Natural killer cell (primary cell): ENCODE results near the gene SLC44A1. TPM values are rescaled to one million over a fixed set of nuclear protein-coding genes. Genes with fewer than 3 reads are reported as not detected.

Experiments used
- ATAC-seq, 3 donors: fragments of 150-1000 bp in 2 of 3; fragments of 200-7000 bp in 1 of 3; cut with Tn5 transposase; 1 replicate in 1 of 3; 2 replicates in 2 of 3; pipeline ENCODE4 v1.10.0; 2021; ENCODE audit warnings: mild to moderate bottlenecking in 2 of 3, moderate library complexity in 2 of 3
- DNase-seq, 2 donors: peaks; one replicate each; pipeline versions ENCODE4 v3.0.0 to v3.0.0-alpha.2; 2013 to 2021; ENCODE audit warnings: mixed read lengths in 1 of 2
- H3K27ac ChIP-seq: one replicate; pipeline ENCODE4 v1.5.1; 2013; ENCODE audit warnings: mild to moderate bottlenecking, low read length
- H3K27me3 ChIP-seq: one replicate; pipeline ENCODE4 v1.6.1; 2013; ENCODE audit warnings: low read length; ENCODE audit not compliant: control insufficient read depth, insufficient read depth
- H3K36me3 ChIP-seq: one replicate; pipeline ENCODE4 v1.6.1; 2013; ENCODE audit warnings: low read length; ENCODE audit not compliant: control insufficient read depth, insufficient read depth
- H3K4me1 ChIP-seq: one replicate; pipeline ENCODE4 v1.6.1; 2013; ENCODE audit warnings: low read length; ENCODE audit not compliant: control insufficient read depth, insufficient read depth
- H3K4me3 ChIP-seq: one replicate; pipeline ENCODE4 v1.5.1; 2013; ENCODE audit warnings: low read length
- H3K9me3 ChIP-seq: one replicate; pipeline ENCODE4 v1.6.1; 2013; ENCODE audit warnings: low read length; ENCODE audit not compliant: control insufficient read depth, insufficient read depth
- H3K27ac Mint-ChIP-seq, 2 donors: one replicate each; pipeline ENCODE4 v1.8.0; 2022; ENCODE audit warnings: mild to moderate bottlenecking in 2 of 2, mixed read lengths in 2 of 2, moderate library complexity in 1 of 2
- H3K27me3 Mint-ChIP-seq, 2 donors: one replicate each; pipeline ENCODE4 v1.8.0; 2022; ENCODE audit warnings: low read depth in 2 of 2, mixed read lengths in 2 of 2
- H3K36me3 Mint-ChIP-seq: one replicate; pipeline ENCODE4 v1.8.0; 2022; ENCODE audit warnings: mixed read lengths
- H3K4me1 Mint-ChIP-seq, 2 donors: one replicate each; pipeline ENCODE4 v1.8.0; 2022; ENCODE audit warnings: mixed read lengths in 2 of 2
- H3K4me3 Mint-ChIP-seq: one replicate; pipeline ENCODE4 v1.8.0; 2022; ENCODE audit warnings: mild to moderate bottlenecking, moderate library complexity, mixed read lengths
- H3K9me3 Mint-ChIP-seq, 2 donors: one replicate each; pipeline ENCODE4 v1.8.0; 2022; ENCODE audit warnings: mixed read lengths in 2 of 2
- CTCF ChIP-seq: fragments of 200-600 bp; IDR thresholded peaks from one replicate; pipeline ENCODE4 v1.8.0; 2022; ENCODE audit warnings: antibody characterized with exemption
- WGBS: methylation state at CpG from one replicate; pipeline ENCODE4 v1.1.7; 2013; ENCODE audit warnings: missing lambda C conversion rate; ENCODE audit not compliant: insufficient coverage; 5-methylcytosine and 5-hydroxymethylcytosine counted together
- intact Hi-C: fragments of 100-400 bp; cut with micrococcal nuclease; formaldehyde crosslinking; loops from one replicate; pipeline ENCODE4 v1.14.2; 2022
- total RNA-seq, 4 donors: library from RNA; stranded (reverse); fragments of 120-200 nt in 1 of 4; gene quantifications; one replicate each; pipeline versions ENCODE4 v1.2.3 to v1.2.4, GENCODE V29; 2013 to 2022

Gene SLC44A1
- total RNA-seq, 3 donors from 2014 or later (not counting 1 experiment from before 2014, with no cell fraction given), result 7.1 to 8.3 (median 7.9) TPM

- no peaks in the 10 kb centered on the region for H3K36me3 ChIP-seq
- DNase-seq, result peak; percentile 33 to 77
- Mint-ChIP-seq H3K27me3 (peaks cover 8 to 22% of the 10 kb centered on the region in 2 donors), H3K4me3 (peak overlapping the region; percentile 95), H3K9me3 (no peaks in the 10 kb centered on the region), H3K27ac (peak overlapping the region; percentile 56 to 95), H3K4me1 (peaks cover 29 to 36% of the 10 kb centered on the region in 2 donors), H3K36me3 (no peaks in the 10 kb centered on the region)
- H3K4me1 ChIP-seq, result peaks cover 12% of the 10 kb centered on the region
- H3K27me3 ChIP-seq, result peaks cover 6% of the 10 kb centered on the region
- TF ChIP-seq CTCF, result no peak
- peak; percentile 7 to 24 (median 22) for ATAC-seq
- under 1% methylated on average over 54 of the region's 57 CpGs for WGBS
- no peaks in the 10 kb centered on the region for H3K9me3 ChIP-seq
- intact Hi-C loops, result loop anchor here (2.0 to 10.0 kb wide), 2 partner anchors 254 to 1150 kb away; partner anchors contain the start of gene SMC2
- peak overlapping the region; percentile 70 for H3K4me3 ChIP-seq
- H3K27ac ChIP-seq, result peak overlapping the region; percentile 53
Observed at GRCh38 chr9:105245029-105245890, 809 bp downstream of the SLC44A1 start.

- Mint-ChIP-seq H3K4me3 (peak overlapping the region; percentile 95), H3K27me3 (peaks cover 5 to 22% of the 10 kb centered on the region in 2 donors), H3K4me1 (peaks cover 29 to 36% of the 10 kb centered on the region in 2 donors), H3K9me3 (no peaks in the 10 kb centered on the region), H3K27ac (peak overlapping the region; percentile 56 to 95), H3K36me3 (no peaks in the 10 kb centered on the region)
- TF ChIP-seq CTCF, result no peak
- WGBS, result 37% methylated on average over 3 of the region's 4 CpGs
- Histone ChIP-seq H3K9me3 (no peaks in the 10 kb centered on the region), H3K4me3 (peak overlapping the region; percentile 70), H3K27ac (peak overlapping the region; percentile 53), H3K27me3 (peaks cover 4% of the 10 kb centered on the region), H3K4me1 (peaks cover 12% of the 10 kb centered on the region), H3K36me3 (no peaks in the 10 kb centered on the region)
- no peak for ATAC-seq
- DNase-seq, result no peak
- intact Hi-C loops, result loop anchor here (2.0 to 10.0 kb wide), 2 partner anchors 255 to 1151 kb away; partner anchors contain the start of gene SMC2
Observed at GRCh38 chr9:105245891-105246161, 1.4 kb downstream of the SLC44A1 start.

DNA sequence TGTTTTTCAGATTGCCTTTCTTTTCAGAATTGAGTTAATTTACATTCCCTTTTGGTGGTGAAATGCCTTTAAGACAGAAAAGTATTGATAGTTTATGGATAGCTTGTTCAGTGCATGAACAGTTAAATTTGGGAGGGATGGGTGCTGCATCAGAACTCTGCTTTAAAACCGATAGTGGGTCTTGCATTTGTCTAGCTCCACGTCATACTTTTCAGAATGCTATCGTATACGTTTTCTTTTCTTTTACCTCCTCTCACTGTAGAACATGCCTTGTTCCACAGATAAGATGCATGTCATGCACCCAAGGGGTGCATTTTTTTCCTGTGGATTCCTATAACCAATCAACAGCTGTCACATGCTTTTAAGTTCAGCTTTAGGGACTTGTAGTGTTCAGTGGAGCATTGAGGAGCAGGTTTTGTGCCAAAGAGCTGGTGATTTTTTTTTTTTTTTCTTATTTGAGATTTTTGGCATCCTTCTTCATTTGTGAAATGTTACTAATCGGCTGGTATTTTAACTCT lies 2.3 kb downstream of the SLC44A1 start:
- H3K9me3 ChIP-seq, result no peaks in the 10 kb centered on the region
- H3K36me3 ChIP-seq, result no peaks in the 10 kb centered on the region
- H3K4me3 Mint-ChIP-seq, result peak overlapping the region; percentile 95
- H3K4me3 ChIP-seq, result no peak overlapping the region
- H3K4me1 Mint-ChIP-seq, result peaks cover 29 to 36% of the 10 kb centered on the region in 2 donors
- no peak for TF ChIP-seq CTCF
- intact Hi-C loops, result loop anchor here (10.0 kb wide), 1 partner anchor 1152 kb away; the partner anchor contains the start of gene SMC2
- 94% methylated on average over 4 of the region's 5 CpGs for WGBS
- ATAC-seq, result no peak
- no peak overlapping the region for H3K27ac ChIP-seq
- H3K9me3 Mint-ChIP-seq, result no peaks in the 10 kb centered on the region
- DNase-seq, result no peak
- H3K36me3 Mint-ChIP-seq, result no peaks in the 10 kb centered on the region
- peaks cover 4 to 13% of the 10 kb centered on the region in 2 donors for H3K27me3 Mint-ChIP-seq
- H3K4me1 ChIP-seq, result peaks cover 12% of the 10 kb centered on the region
- H3K27me3 ChIP-seq, result no peaks in the 10 kb centered on the region
- no peak overlapping the region for H3K27ac Mint-ChIP-seq
